Esophagus squamous epithelium (tissue), 4 donors: ENCODE data around the gene KIAA0232.

Source experiments
- POLR2A ChIP-seq, 4 donors: fragments of 450-650 bp; IDR thresholded peaks; one replicate each; pipeline ENCODE4 v1.6.1; 2017; ENCODE audit warnings: antibody characterized with exemption in 4 of 4, mild to moderate bottlenecking in 4 of 4, moderate library complexity in 3 of 4
- TF ChIP-seq, protein P1 (sequence below), 6 experiments: fragments of 450-650 bp in 4 of 6; fragments of 200-600 bp in 2 of 6; sonication (generic) in 2 of 6; IDR thresholded peaks; one replicate each; pipeline ENCODE4 v1.5.1; 2016 to 2019; ENCODE audit warnings: antibody characterized with exemption in 6 of 6, mild to moderate bottlenecking in 4 of 6, moderate library complexity in 4 of 6

DNA sequence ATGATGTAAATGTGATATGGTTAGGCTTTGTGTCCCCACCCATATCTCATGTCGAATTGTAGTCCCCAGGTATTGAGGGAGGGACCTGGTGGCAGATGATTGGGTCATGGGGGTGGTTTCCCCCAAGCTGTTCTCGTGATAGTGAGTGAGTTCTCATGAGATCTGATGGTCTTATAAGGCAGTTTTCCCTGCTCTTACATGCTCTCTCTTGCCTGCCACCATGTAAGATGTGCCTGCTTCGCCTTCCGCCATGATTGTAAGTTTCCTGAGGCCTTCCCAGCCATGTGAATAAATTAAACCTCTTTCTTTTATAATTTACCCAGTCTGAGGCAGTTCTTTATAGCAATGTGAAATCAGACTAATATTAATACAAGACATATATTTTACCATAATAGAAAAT lies 42.6 kb upstream of the KIAA0232 start:
- TF ChIP-seq, protein P1, sequence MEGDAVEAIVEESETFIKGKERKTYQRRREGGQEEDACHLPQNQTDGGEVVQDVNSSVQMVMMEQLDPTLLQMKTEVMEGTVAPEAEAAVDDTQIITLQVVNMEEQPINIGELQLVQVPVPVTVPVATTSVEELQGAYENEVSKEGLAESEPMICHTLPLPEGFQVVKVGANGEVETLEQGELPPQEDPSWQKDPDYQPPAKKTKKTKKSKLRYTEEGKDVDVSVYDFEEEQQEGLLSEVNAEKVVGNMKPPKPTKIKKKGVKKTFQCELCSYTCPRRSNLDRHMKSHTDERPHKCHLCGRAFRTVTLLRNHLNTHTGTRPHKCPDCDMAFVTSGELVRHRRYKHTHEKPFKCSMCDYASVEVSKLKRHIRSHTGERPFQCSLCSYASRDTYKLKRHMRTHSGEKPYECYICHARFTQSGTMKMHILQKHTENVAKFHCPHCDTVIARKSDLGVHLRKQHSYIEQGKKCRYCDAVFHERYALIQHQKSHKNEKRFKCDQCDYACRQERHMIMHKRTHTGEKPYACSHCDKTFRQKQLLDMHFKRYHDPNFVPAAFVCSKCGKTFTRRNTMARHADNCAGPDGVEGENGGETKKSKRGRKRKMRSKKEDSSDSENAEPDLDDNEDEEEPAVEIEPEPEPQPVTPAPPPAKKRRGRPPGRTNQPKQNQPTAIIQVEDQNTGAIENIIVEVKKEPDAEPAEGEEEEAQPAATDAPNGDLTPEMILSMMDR (IDR thresholded peaks at IDR 0.05): no peak
- TF ChIP-seq POLR2A (IDR thresholded peaks at IDR 0.05): no peak
